ENCODE results near the gene SPAG6.

SPAG6 gene

GRCh38 chr10:22460101-22460500 lies 114.8 kb downstream of the SPAG6 start:
- no peak for DNase-seq (ENCODE audit: low read depth, low spot score)

GRCh38 chr10:22460531-22461403 lies 115.5 kb downstream of the SPAG6 start:
- no peak for DNase-seq (ENCODE audit: low read depth, low spot score)

GRCh38 chr10:22461891-22462290 lies 116.6 kb downstream of the SPAG6 start:
- DNase-seq (ENCODE audit: low read depth, low spot score) = no peak

GRCh38 chr10:22463255-22463654 lies 118.0 kb downstream of the SPAG6 start:
- no peak for DNase-seq (ENCODE audit: low read depth, low spot score)

- DNase-seq (ENCODE audit: low read depth, low spot score) = no peak
Measured at GRCh38 chr10:22464966-22465629, 119.8 kb downstream of the SPAG6 start.

- no peak for DNase-seq (ENCODE audit: low read depth, low spot score)
Measured at GRCh38 chr10:22466763-22467334, 121.6 kb downstream of the SPAG6 start.

Measured in smooth muscle cell of the brain vasculature (primary cell).